ENCODE results near the gene ZNF620. TPM values are rescaled to one million over a fixed set of nuclear protein-coding genes. Genes with fewer than 3 reads are reported as not detected.
A peak's percentile ranks its signal among the peaks of the same experiment; 100 is the strongest.

Gene ZNF620
- total RNA-seq, 1 experiment from 2014 or later = 2.6 TPM

Small RNA genes within 50 kb of the gene (small RNA-seq; reads per million reads assigned to genes)
- 4.1 reads per million, percentile 88 among the genes with 10 or more reads in this experiment for gene RNU5B-2P

Other genes with a start within 250 kb of the ZNF620 start
- 17.4 and 25.7 TPM in 2 replicates for gene EIF1B, start 196.3 kb upstream of the ZNF620 start, total RNA-seq (2014; rRNA removed; shearing (Covaris generic))
- gene ENTPD3, start 118.9 kb upstream of the ZNF620 start, total RNA-seq (2014; rRNA removed; shearing (Covaris generic)) = not detected in 2 replicates
- gene RPL14, start 48.7 kb upstream of the ZNF620 start, total RNA-seq (2014; rRNA removed; shearing (Covaris generic)) = 916 and 971 TPM in 2 replicates
- 6.3 and 9.0 TPM in 2 replicates for gene ZNF619, start 28.9 kb upstream of the ZNF620 start, total RNA-seq (2014; rRNA removed; shearing (Covaris generic))
- 8.3 and 9.2 TPM in 2 replicates for gene ZNF621, start 18.9 kb downstream of the ZNF620 start, total RNA-seq (2014; rRNA removed; shearing (Covaris generic))